ENCODE measurements around the gene PSMB7.

The PSMB7 gene

GRCh38 chr9:124409410-124409809 is 5.8 kb downstream of the PSMB7 start:
- no peak for DNase-seq

GRCh38 chr9:124403246-124403645 is 12.0 kb downstream of the PSMB7 start:
- no peak for DNase-seq

- no peak for DNase-seq
Observed at GRCh38 chr9:124399968-124400940, 15.0 kb downstream of the PSMB7 start.

- no peak for DNase-seq
Observed at GRCh38 chr9:124399323-124399967, 15.8 kb downstream of the PSMB7 start.

- DNase-seq = no peak
Observed at GRCh38 chr9:124398191-124398935, 16.9 kb downstream of the PSMB7 start.

- no peak for DNase-seq
Observed at GRCh38 chr9:124395826-124396225, 19.4 kb downstream of the PSMB7 start.

- DNase-seq = no peak
Observed at GRCh38 chr9:124394596-124394995, 20.6 kb downstream of the PSMB7 start.

GRCh38 chr9:124394167-124394566 is 21.1 kb downstream of the PSMB7 start:
- DNase-seq = no peak

GRCh38 chr9:124392871-124393460 is 22.3 kb downstream of the PSMB7 start:
- no peak for DNase-seq

- DNase-seq = no peak
Observed at GRCh38 chr9:124392254-124392870, 22.9 kb downstream of the PSMB7 start.

GRCh38 chr9:124390794-124391658 is 24.2 kb downstream of the PSMB7 start:
- no peak for DNase-seq

- DNase-seq = no peak
Observed at GRCh38 chr9:124389146-124389939, 25.9 kb downstream of the PSMB7 start.

GRCh38 chr9:124388275-124389048 is 26.8 kb downstream of the PSMB7 start:
- DNase-seq = no peak

- no peak for DNase-seq
Observed at GRCh38 chr9:124386201-124386600, 29.0 kb downstream of the PSMB7 start.

GRCh38 chr9:124385623-124386022 is 29.6 kb downstream of the PSMB7 start:
- no peak for DNase-seq

GRCh38 chr9:124384846-124385245 is 30.4 kb downstream of the PSMB7 start:
- no peak for DNase-seq

- DNase-seq = no peak
Observed at GRCh38 chr9:124384210-124384609, 31.0 kb downstream of the PSMB7 start.

- peak; percentile 22 for DNase-seq
Observed at GRCh38 chr9:124381170-124381945, 33.9 kb downstream of the PSMB7 start.

Data from activated CD4-positive, alpha-beta T cell treated with anti-CD3 and anti-CD28 coated beads for 48 hours (primary cell).